Embryonic facial prominence (tissue), 1 donor: Measurements from ENCODE around the gene PCNX4.
"Not testable (repeated sequence)": the region's sequence is repeated elsewhere in the genome, so short reads cannot be mapped to it uniquely, and the experiment has no call there.

Experiments used
- DNase-seq: peaks from one replicate; pipeline ENCODE4 v3.0.0-alpha.2; 2016; ENCODE audit errors: extremely low spot score

The PCNX4 gene

DNA sequence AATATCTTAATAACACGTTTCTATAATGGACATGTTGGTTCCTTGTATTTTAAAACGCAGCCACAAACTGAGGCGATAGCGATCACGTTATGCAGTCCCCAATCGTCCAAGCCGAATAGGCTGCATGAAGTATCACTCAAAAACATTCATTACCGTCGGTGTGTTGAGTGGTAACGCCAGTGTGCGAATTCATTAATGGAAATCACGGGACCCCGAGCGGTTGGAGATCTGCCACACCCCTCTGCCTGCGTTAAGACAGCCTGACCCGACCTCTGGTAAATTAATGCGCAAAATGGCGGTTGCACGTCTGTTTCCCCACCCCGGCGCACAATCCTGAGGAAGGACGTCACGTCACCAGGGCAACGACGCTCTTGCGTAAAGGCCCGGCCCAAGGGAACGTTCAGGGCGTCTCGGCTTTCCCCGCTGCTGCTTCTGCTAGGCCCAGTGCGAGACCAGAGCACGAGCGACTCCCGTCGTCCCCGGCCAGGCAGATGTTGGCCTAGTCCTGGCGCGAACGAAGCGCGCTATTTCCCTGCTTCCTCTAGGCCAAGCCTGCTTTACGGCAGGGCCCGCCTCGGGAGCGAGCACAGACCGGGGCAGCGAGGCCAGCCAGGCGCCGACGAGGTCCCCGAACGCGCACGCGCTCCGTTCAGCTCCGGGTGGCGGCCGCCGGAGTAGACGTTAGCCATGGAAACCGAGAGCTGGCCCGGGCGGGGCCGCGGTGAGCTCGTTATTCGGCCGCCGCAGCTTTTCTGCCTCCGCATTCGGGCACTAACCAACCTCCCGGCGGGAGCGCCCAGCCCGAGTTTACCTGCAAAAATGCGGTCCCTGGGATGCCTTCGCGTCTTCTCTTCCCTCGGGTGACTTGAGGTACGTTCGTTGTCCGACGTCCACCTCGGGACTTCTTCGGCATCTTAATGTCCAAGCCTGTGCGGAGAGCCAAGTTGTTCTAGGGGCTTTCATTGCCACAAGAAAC is at the start of gene PCNX4:
Gene PCNX4, plus strand, starts transcription at position 374 of the 976 bp plus-strand sequence. CDS start 15,716 bp downstream, outside the sequence.
- peak; percentile 99 for DNase-seq

- DNase-seq: not testable (repeated sequence)
Measured at GRCh38 chr14:60047976-60048375, 43.7 kb upstream of the PCNX4 start.

- peak; percentile 27 for DNase-seq
Measured at GRCh38 chr14:60051721-60052221, 40.0 kb upstream of the PCNX4 start.

DNA sequence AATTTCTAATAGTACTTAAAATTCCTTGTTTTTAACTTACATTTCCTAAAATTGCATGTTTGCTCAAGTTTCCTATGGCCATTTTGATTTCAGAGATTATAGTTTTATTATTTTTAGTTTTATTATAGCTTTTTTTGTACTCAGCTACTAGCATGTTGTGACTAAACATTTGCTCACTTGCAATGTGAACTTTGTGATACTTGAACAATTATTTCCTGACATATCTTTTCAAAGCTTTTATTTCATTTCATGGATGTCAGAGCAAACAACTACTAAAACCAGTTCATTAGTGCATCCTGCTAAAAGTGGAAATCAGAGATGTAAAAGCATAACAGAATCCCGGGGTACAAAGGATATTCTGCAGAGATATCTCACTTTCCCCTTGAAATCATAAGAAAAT is 33.6 kb upstream of the PCNX4 start:
- no peak for DNase-seq

DNA sequence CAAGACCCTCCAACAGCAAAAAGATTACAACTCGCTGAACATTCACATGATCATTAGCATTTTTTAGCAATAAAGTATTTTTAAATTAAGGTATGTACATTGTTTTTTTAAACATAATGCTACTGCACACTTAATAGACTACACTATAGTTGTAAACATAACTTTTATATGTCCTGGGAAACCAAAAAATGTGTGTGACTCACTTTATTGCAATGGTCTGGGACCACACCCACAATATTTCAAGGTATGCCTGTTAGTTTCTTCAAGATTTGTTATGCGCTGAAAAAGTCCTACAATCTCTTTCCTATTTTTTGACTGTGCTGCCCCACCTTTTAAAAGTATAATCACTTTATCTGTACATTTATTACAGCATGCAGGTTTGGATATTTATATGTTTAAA is 30.4 kb upstream of the PCNX4 start:
- DNase-seq: no peak

- DNase-seq: no peak
Measured at GRCh38 chr14:60064491-60065072, 27.1 kb upstream of the PCNX4 start.

DNA sequence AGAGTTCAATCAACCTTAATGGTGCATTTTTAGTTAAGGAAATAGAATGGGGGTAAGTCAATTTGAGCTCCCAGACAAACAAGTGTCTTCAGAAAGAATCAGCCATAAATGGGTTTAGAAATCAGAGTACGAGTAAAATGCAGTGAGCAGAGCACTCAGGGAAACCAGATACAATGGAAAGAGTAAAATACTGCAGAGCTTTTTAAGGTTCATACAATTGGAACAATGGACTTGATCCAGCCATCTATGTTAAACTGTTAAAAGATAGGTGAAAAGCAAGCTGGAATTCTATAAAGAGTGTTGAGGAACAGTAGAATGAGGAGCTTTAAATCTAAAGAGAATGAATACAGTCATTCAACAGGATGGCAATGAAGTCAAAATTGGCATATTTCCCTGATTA is 23.8 kb upstream of the PCNX4 start:
- DNase-seq: no peak

- DNase-seq: no peak
Measured at GRCh38 chr14:60079723-60080122, 12.0 kb upstream of the PCNX4 start.

DNA sequence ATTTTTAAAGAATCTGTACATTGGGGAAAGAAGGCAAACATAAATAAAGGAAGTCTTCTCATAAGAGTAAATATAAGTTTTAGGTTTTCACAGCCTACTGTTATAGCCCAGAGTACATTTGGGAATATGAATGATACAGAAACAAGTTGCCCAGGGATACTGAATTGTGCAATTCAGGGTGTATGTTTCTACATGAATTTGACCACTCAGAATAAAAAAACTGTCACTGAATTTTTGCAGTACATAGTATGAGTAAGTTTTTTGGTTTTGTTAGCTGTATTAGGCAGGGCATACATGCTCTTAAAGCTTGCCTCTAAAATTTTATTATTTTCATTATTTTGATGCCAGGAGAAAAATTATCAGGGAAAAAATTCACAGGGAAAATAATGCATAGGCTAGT is 6.6 kb upstream of the PCNX4 start:
- DNase-seq: no peak

GRCh38 chr14:60085693-60086092 is 6.0 kb upstream of the PCNX4 start:
- DNase-seq: no peak

DNA sequence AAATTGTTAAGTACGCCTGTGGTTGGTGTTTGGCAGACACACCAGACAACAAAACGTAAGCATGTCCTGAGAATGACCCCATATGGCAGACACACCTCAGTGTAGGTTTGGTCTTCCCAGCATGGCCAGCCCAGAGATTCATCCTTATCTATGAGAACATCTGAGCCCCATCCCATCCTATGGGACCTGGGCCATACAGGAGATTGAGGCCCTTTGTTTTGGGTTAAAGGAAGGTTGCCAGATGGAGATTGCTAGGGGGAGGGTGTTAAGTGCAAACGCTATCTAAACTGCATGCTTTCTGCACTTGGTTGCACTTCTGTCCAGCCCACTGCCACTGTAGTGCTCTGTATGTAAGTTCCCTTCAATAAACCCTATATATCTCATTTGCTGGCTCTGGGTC is 4.1 kb upstream of the PCNX4 start:
- DNase-seq: no peak

DNA sequence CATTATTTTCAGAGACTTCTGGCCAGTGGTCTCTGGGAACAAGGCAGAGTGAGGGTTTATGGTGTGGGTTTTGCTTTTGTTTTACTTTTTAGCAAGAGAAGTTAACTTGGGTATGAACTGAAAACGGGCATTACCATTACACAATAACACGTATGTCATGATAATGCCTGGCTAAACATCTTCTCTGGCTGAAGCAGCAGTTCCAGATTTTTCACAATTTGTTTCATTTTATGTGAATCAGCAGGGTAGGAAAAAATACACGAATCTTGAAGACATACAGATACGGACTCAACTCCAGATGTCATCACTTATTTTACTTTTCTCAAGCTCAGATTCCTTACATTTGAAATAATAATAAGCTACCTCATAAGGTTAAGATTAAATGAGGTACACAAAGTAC is 2.5 kb upstream of the PCNX4 start:
- DNase-seq: no peak

GRCh38 chr14:60090864-60091519 is 731 bp upstream of the PCNX4 start:
- DNase-seq: peak; percentile 54

GRCh38 chr14:60092526-60092920 is 800 bp downstream of the PCNX4 start:
- DNase-seq: no peak

GRCh38 chr14:60093080-60093479 is 1.4 kb downstream of the PCNX4 start:
- no peak for DNase-seq

GRCh38 chr14:60093606-60094005 is 1.9 kb downstream of the PCNX4 start:
- no peak for DNase-seq

DNA sequence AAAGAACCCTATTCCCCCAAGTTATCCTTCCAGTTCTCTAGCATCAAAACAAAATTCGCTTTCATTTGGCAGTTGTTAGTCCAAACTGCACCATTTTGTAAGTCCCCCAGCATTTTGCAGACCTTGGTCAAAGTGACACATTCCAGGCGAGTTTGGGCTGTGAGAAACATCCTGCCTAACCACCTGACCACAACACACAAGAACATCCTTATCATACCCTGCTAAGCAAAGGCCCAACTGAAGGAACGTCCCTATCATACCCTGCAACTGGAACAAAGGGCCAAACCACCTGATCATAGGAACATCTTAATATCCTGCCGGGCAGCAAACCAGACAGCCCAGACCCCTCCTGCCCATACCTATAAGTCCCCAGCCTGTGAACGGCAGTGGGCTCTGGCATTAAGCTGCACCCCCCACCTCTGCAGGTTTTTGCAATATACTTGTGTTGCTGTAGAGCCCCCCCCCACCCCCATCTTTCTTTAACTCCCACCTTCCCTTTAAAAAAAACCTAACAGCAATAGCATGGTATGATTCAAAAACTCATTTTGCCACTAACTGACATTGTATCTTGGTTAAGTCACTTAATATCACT is 2.7 kb downstream of the PCNX4 start:
- DNase-seq: no peak

GRCh38 chr14:60095231-60095630 is 3.5 kb downstream of the PCNX4 start:
- DNase-seq: no peak

DNA sequence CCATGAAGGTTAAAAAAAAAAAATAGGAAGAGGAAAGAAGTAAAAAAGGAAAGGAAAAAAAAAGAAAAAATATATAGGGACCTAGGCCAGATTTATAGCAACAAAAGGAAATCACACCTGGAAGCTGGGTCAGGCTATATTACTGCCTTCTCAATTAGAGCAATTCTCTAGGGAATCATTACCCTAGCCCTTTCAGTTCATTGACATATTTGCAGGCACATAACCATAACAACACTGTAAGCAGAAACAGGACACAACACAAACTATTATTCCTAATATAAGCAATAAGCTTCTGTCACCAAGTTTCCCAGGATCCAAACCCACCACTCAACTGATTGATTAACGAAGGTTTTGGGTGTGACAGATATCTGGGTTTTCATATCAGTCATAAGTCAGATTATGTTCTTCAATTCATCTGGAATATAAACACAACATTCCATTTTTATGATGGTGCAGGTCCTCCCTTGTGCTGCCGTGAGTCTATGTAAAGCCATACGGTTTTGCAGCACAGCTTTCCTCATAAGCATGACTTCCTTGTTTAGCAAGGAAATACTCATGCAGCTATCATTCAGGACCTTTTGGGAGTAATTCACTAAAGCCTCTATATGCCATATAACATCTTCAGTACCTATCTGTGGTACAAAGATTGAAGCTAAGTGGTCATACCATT is 4.2 kb downstream of the PCNX4 start:
- no peak for DNase-seq

DNA sequence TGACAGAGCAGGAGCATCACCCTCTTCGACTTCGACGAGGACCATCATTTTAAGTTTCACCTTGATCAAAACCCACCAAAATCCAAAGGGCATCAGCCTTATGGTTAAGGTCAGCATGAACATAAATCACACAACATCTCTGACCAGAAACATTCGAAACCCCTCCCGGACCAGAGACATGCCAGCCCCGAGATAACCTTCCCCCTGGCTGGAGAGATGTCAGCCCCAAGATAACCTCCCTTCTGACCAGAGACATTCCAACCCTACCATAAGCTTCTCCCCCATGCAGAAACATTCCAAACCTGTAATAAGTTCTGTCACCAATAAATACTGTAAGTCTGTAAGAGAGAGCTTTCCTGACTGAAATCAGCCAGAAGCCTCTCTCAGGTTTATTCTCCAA is 6.3 kb downstream of the PCNX4 start:
- no peak for DNase-seq

DNA sequence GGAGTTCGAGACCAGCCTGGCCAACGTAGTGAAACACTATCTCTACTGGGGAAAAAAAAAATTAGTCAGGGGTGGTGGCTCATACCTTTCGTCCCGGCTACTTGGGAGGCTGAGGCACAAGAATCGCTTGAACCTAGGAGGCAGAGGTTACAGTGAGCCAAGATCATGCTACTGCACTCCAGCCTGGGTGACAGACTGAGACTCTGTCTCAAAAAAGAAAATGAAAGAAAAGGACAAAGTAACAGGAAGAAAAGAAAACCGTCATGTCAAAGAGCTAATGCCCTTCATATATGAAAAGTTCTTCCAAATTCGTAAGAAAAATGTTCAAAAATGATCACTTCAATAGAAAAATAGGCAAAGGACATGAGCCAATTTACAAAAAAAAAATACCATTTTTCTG is 8.1 kb downstream of the PCNX4 start:
- DNase-seq: not testable (repeated sequence)
